ENCODE measurements around the gene VPS25.

VPS25 gene

GRCh38 chr17:42795465-42795864 lies 22.2 kb downstream of the VPS25 start:
- no peak for DNase-seq (ENCODE audit: low spot score)

- no peak for DNase-seq (ENCODE audit: low spot score)
These were observed 23.0 kb downstream of the VPS25 start for GRCh38 chr17:42796066-42796758.

GRCh38 chr17:42797067-42798007 lies 24.1 kb downstream of the VPS25 start:
- DNase-seq (ENCODE audit: low spot score): no peak

- DNase-seq (ENCODE audit: low spot score): no peak
These were observed 24.7 kb downstream of the VPS25 start for GRCh38 chr17:42798011-42798382.

GRCh38 chr17:42798383-42799380 lies 25.4 kb downstream of the VPS25 start, which contains the start of the genes CNTD1 and COA3:
Gene CNTD1, plus strand, starts transcription at chr17:42798861. Its CDS starts 207 bp downstream, at chr17:42799068.
Gene COA3, minus strand, starts transcription at chr17:42798704. Its CDS starts 23 bp downstream, at chr17:42798681.
- peak; percentile 89 for DNase-seq (ENCODE audit: low spot score)

- no peak for DNase-seq (ENCODE audit: low spot score)
These were observed 30.0 kb downstream of the VPS25 start for GRCh38 chr17:42803074-42803883.

GRCh38 chr17:42804918-42805367 lies 31.7 kb downstream of the VPS25 start:
- no peak for DNase-seq (ENCODE audit: low spot score)

- no peak for DNase-seq (ENCODE audit: low spot score)
These were observed 33.0 kb downstream of the VPS25 start for GRCh38 chr17:42806249-42806648.

GRCh38 chr17:42809250-42809649 lies 36.0 kb downstream of the VPS25 start:
- DNase-seq (ENCODE audit: low spot score): peak; percentile 63

GRCh38 chr17:42814633-42815399 lies 41.6 kb downstream of the VPS25 start:
- DNase-seq (ENCODE audit: low spot score): no peak

GRCh38 chr17:42817866-42818265 lies 44.6 kb downstream of the VPS25 start:
- no peak for DNase-seq (ENCODE audit: low spot score)

GRCh38 chr17:42818379-42818778 lies 45.1 kb downstream of the VPS25 start:
- no peak for DNase-seq (ENCODE audit: low spot score)

- peak; percentile 53 for DNase-seq (ENCODE audit: low spot score)
These were observed 46.8 kb downstream of the VPS25 start for GRCh38 chr17:42819939-42820535.

GRCh38 chr17:42821176-42821575 lies 47.9 kb downstream of the VPS25 start:
- DNase-seq (ENCODE audit: low spot score): no peak

- no peak for DNase-seq (ENCODE audit: low spot score)
These were observed 54.2 kb downstream of the VPS25 start for GRCh38 chr17:42827472-42827871.

Measured in cerebellar cortex (tissue), 1 donor.